Activated naive CD8-positive, alpha-beta T cell (primary cell): ENCODE data around the gene POLR1A.

Experiments used
- H3K27ac Mint-ChIP-seq: one replicate; pipeline ENCODE4 v1.8.0; 2021; ENCODE audit warnings: mixed read lengths
- H3K27me3 Mint-ChIP-seq: one replicate; pipeline ENCODE4 v1.8.0; 2021; ENCODE audit warnings: mixed read lengths
- H3K36me3 Mint-ChIP-seq: one replicate; pipeline ENCODE4 v1.8.0; 2021; ENCODE audit warnings: mixed read lengths
- H3K4me1 Mint-ChIP-seq: one replicate; pipeline ENCODE4 v1.8.0; 2021; ENCODE audit warnings: low read depth, mixed read lengths
- H3K4me3 Mint-ChIP-seq: one replicate; pipeline ENCODE4 v1.8.0; 2021; ENCODE audit warnings: mild to moderate bottlenecking, mixed read lengths
- H3K9me3 Mint-ChIP-seq: one replicate; pipeline ENCODE4 v1.8.0; 2021; ENCODE audit warnings: low read depth, mixed read lengths

The POLR1A gene

GRCh38 chr2:86118130-86118529 is 12.4 kb upstream of the POLR1A start:
- Mint-ChIP-seq H3K4me3 (no peak overlapping the region), H3K27me3 (no peaks in the 10 kb centered on the region), H3K9me3 (no peaks in the 10 kb centered on the region), H3K4me1 (peaks cover 12% of the 10 kb centered on the region), H3K27ac (no peak overlapping the region), H3K36me3 (peaks cover 14% of the 10 kb centered on the region)

DNA sequence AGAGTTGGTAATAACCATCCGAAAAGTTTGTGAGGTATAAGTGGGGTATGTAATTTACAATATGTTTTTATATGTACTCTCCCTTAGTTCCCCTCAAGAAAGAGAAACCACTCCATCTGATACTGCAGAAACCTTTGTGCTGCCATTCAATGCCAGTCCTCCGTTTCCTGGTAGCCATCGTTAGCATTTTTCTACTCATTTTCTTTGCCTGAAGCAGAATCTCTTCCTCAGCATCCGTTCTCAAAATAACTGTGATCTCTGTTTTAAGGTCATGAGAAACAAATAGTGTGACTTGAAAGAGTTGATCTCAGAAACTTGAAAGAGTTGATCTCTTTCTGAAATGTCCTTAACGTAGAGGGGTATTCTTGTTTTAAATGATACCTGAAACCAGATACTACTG is 1.3 kb upstream of the POLR1A start:
- Mint-ChIP-seq H3K27me3 (no peaks in the 10 kb centered on the region), H3K9me3 (no peaks in the 10 kb centered on the region), H3K4me1 (peaks cover 60% of the 10 kb centered on the region), H3K27ac (peak overlapping the region; percentile 100), H3K4me3 (peak overlapping the region; percentile 93), H3K36me3 (peaks cover 37% of the 10 kb centered on the region)

DNA sequence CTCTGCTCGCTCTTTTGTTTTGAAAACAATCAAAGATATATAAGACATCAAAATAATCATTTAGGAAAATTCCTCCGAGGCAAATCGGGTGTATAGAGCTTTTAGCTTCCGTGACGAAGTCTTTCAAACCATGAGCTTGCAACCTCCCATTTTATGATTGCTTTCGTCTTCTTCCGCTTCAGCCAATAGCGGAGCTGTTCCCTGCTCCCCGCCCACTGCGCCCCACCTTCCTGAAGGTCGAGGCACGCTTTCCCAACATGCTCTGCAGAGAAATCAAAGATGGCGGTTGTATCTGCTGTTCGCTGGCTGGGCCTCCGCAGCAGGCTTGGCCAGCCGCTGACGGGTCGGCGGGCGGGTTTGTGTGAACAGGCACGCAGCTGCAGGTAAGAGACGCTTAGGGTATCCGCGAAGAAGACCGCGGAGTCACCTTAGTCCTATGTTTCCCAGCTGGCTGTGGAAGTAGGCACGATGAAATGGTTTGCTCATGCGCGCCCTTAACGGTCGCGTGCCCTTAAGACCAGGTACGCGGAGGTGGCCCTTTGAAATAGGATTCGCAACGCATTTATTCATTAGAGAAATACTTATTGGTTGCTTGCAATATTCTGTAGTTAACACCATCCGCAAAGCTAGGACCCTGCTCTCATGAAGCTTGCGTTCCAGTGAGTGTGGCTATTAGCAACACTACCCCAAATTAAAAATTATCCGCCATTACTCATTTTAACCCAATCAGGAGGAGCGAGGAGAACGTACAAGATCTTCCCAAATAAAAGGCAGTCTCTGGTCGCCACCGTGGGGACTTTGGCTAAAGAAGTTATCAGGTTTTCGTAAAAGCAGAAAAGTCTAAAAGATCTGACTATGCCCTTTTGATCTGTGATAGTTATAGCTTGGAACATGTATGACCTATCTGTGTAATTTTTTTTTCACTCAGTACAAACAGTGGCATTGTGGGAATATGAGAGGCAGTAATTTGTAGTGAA is 571 bp upstream of the POLR1A start, which contains the start of gene PTCD3:
PTCD3 (plus strand) TSS at position 267 of the 977 bp plus-strand sequence; CDS start at position 280, 13 bp downstream.
- H3K4me1 Mint-ChIP-seq = peaks cover 66% of the 10 kb centered on the region
- peak within 1 kb of the TSS; percentile 100 for H3K27ac Mint-ChIP-seq
- no peaks in the 10 kb centered on the region for H3K27me3 Mint-ChIP-seq
- H3K9me3 Mint-ChIP-seq = no peaks in the 10 kb centered on the region
- H3K36me3 Mint-ChIP-seq = peaks cover 40% of the 10 kb centered on the region
- peak within 1 kb of the TSS; percentile 93 for H3K4me3 Mint-ChIP-seq

DNA sequence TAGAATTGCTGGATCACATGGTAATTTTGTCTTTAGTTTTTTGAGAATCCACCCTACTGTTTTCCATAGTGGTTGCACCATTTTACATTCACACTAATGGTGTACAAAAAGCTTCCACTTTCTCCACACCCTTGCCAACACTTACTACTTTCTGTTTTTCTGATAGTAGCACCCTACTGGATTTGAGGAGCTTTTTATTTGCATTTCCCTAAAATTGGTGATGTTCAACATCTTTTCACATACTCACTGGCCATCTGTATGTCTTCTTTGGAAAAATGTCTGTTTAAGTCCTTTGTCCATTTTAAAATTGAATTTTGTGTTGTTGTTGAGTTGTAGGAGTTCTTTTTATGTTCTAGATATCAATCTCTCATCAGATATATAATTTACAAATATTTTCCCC is 3.5 kb downstream of the POLR1A start:
- Mint-ChIP-seq H3K36me3 (peaks cover 33% of the 10 kb centered on the region), H3K4me3 (peak overlapping the region; percentile 8), H3K27ac (no peak overlapping the region), H3K27me3 (no peaks in the 10 kb centered on the region), H3K4me1 (peaks cover 55% of the 10 kb centered on the region), H3K9me3 (no peaks in the 10 kb centered on the region)

DNA sequence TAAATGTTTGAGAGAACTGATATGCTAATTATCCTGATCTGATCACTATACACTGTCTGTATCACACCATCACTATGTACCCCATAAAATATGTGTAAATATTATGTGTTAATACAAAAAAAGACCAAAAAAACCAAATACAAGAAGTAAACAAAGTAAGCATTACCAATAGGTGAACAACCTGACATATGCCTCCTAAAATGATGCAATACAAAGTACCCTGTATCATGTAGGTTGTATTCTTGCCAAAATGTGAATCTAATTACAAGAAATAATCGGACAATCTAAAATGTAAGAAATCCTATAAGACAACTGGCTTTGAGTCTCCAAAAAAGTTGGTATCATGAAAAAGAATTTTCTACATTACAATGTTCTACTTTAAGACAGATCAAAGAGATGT is 7.8 kb downstream of the POLR1A start:
- Mint-ChIP-seq H3K4me3 (no peak overlapping the region), H3K27ac (no peak overlapping the region), H3K4me1 (peaks cover 41% of the 10 kb centered on the region), H3K9me3 (no peaks in the 10 kb centered on the region), H3K27me3 (no peaks in the 10 kb centered on the region), H3K36me3 (peaks cover 24% of the 10 kb centered on the region)

DNA sequence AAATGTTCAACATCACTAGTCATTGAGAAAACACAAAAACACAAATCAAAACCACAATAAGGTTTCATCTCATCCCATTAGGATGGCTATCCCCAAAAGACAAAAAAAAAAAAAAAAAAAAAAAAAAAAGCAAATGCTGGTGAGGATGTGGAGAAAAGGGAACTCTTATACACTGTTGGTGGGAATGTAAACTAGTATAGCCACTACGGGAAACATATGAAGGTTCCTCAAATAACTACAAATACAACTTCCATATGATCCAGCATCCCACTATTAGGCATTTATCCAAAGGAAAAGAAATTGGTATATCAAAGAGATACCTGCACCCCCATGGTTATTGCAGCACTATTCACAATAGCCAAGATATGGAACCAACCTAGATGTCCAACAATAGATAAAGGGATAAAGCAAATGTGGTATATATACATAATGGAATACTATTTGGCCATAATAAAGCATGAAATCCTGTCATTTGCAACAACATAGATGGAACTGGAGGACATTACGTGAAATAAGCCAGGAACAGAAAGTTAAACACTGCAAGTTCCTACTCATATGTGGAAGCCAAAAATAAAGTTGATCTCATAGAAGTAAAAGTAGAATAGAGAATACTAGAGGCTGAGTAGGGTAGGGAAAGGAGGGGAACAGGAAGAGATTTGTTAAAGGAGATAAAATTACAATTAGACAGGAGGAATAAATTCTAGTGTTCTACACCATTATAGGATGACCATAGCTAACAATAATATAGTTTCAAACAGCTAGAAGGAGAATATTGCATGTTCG is 8.4 kb downstream of the POLR1A start:
- H3K27me3 Mint-ChIP-seq = no peaks in the 10 kb centered on the region
- H3K4me1 Mint-ChIP-seq = peaks cover 36% of the 10 kb centered on the region
- no peak overlapping the region for H3K4me3 Mint-ChIP-seq
- no peak overlapping the region for H3K27ac Mint-ChIP-seq
- no peaks in the 10 kb centered on the region for H3K9me3 Mint-ChIP-seq
- peaks cover 18% of the 10 kb centered on the region for H3K36me3 Mint-ChIP-seq

- no peaks in the 10 kb centered on the region for H3K9me3 Mint-ChIP-seq
- peaks cover 15% of the 10 kb centered on the region for H3K36me3 Mint-ChIP-seq
- peaks cover 21% of the 10 kb centered on the region for H3K4me1 Mint-ChIP-seq
- H3K4me3 Mint-ChIP-seq = no peak overlapping the region
- no peak overlapping the region for H3K27ac Mint-ChIP-seq
- H3K27me3 Mint-ChIP-seq = no peaks in the 10 kb centered on the region
These were observed 11.5 kb downstream of the POLR1A start for GRCh38 chr2:86094229-86094628.

- H3K4me1 Mint-ChIP-seq = no peaks in the 10 kb centered on the region
- no peaks in the 10 kb centered on the region for H3K27me3 Mint-ChIP-seq
- H3K27ac Mint-ChIP-seq = no peak overlapping the region
- H3K9me3 Mint-ChIP-seq = no peaks in the 10 kb centered on the region
- H3K36me3 Mint-ChIP-seq = peaks cover 5% of the 10 kb centered on the region
- H3K4me3 Mint-ChIP-seq = no peak overlapping the region
These were observed 17.5 kb downstream of the POLR1A start for GRCh38 chr2:86087936-86088850.

GRCh38 chr2:86082756-86083155 is 22.9 kb downstream of the POLR1A start:
- Mint-ChIP-seq H3K4me3 (no peak overlapping the region), H3K9me3 (no peaks in the 10 kb centered on the region), H3K36me3 (peaks cover 12% of the 10 kb centered on the region), H3K27me3 (no peaks in the 10 kb centered on the region), H3K27ac (no peak overlapping the region), H3K4me1 (peaks cover 24% of the 10 kb centered on the region)

- no peaks in the 10 kb centered on the region for H3K27me3 Mint-ChIP-seq
- H3K4me1 Mint-ChIP-seq = peaks cover 24% of the 10 kb centered on the region
- no peak overlapping the region for H3K27ac Mint-ChIP-seq
- H3K9me3 Mint-ChIP-seq = no peaks in the 10 kb centered on the region
- H3K4me3 Mint-ChIP-seq = no peak overlapping the region
- H3K36me3 Mint-ChIP-seq = peaks cover 12% of the 10 kb centered on the region
These were observed 24.0 kb downstream of the POLR1A start for GRCh38 chr2:86081724-86082123.

DNA sequence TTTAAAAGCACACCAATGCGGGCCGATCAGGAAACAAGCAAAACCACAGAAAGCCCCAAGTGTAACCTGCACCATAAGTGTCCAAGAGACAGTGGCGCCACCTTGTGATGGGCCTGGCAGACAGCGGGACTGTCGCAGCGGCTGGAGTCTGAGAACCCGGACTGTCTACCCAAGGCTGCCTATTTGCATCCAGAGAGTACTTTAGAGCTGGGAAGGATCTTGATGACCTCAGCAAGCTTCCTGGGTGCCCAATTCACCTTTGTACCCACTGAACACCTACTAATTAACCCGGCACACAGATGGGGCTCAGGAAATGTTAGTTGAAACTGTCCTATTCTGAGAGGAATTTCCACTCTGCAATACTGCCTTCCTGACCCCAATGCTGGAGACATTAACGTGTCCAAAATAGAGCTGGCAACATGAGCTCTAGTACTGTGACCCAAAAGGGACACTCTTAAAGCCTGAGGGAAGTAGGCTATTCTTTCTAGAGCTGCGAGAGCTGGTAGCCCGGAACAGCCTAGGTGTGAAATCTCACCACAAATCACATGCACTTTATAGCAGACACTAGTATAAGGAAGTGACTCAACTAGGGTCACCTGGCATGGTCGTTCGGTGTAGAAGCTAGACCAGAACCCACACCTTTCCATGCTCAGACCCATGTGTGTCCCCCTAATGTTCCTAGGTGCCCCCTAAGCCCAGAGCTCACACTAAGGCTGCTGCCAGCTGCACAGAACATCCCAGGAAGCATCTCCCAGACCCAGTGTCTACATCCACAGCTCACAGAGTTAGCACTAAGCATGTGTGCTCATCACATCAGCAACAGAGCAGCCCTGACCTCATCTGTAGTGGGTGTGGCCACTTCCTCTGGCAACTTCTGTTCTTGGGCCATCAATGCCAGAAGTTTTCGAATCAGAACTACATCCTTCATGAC is 25.4 kb downstream of the POLR1A start:
- Mint-ChIP-seq H3K27me3 (no peaks in the 10 kb centered on the region), H3K4me3 (peak overlapping the region; percentile 13), H3K9me3 (no peaks in the 10 kb centered on the region), H3K36me3 (peaks cover 10% of the 10 kb centered on the region), H3K27ac (no peak overlapping the region), H3K4me1 (peaks cover 24% of the 10 kb centered on the region)

GRCh38 chr2:86078774-86079545 is 26.7 kb downstream of the POLR1A start:
- H3K27ac Mint-ChIP-seq = no peak overlapping the region

DNA sequence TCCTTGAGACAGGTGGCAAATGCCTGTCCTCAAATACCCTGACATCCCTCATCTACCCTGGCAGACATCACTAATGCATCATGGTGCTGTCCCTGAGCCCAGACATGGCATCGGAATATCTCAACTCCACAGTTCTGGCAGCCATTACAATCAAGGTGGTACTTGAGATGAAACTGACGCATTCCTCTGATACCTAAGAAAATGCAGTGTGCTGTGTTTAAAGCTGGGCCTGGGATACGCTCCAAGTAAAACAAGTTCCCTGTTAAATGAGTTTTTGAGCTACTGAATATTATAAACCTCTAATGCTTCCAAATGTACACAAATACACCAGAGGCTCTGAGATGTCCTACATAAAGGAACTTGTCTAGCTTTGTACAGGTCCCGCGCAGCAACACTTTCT is 29.8 kb downstream of the POLR1A start:
- no peaks in the 10 kb centered on the region for H3K9me3 Mint-ChIP-seq
- H3K4me3 Mint-ChIP-seq = no peak overlapping the region
- no peak overlapping the region for H3K27ac Mint-ChIP-seq
- H3K27me3 Mint-ChIP-seq = no peaks in the 10 kb centered on the region
- H3K4me1 Mint-ChIP-seq = peaks cover 21% of the 10 kb centered on the region
- peaks cover 22% of the 10 kb centered on the region for H3K36me3 Mint-ChIP-seq

More at GRCh38 chr2:86078774-86079545, 26.7 kb downstream of the POLR1A start:
- peaks cover 10% of the 10 kb centered on the region for H3K36me3 Mint-ChIP-seq
- H3K9me3 Mint-ChIP-seq = no peaks in the 10 kb centered on the region
- no peaks in the 10 kb centered on the region for H3K27me3 Mint-ChIP-seq
- peaks cover 24% of the 10 kb centered on the region for H3K4me1 Mint-ChIP-seq
- H3K4me3 Mint-ChIP-seq = no peak overlapping the region
